DND-41 (cell line): Measurements from ENCODE around the gene PRKAG2.

ENCODE experiments used
- EZH2 ChIP-seq: IDR thresholded peaks from 3 replicates; pipeline ENCODE4 v1.6.1; 2012; ENCODE audit warnings: borderline replicate concordance, low read depth, mild to moderate bottlenecking, moderate library complexity, low read length, inconsistent platforms; ENCODE audit not compliant: severe bottlenecking
- TF ChIP-seq, protein P1 (sequence below): IDR thresholded peaks from 2 replicates; pipeline ENCODE4 v1.5.1; 2012; ENCODE audit warnings: borderline replicate concordance, low read length, moderate library complexity, mild to moderate bottlenecking; ENCODE audit not compliant: poor library complexity, severe bottlenecking; ENCODE audit errors: extremely low read depth

DNA sequence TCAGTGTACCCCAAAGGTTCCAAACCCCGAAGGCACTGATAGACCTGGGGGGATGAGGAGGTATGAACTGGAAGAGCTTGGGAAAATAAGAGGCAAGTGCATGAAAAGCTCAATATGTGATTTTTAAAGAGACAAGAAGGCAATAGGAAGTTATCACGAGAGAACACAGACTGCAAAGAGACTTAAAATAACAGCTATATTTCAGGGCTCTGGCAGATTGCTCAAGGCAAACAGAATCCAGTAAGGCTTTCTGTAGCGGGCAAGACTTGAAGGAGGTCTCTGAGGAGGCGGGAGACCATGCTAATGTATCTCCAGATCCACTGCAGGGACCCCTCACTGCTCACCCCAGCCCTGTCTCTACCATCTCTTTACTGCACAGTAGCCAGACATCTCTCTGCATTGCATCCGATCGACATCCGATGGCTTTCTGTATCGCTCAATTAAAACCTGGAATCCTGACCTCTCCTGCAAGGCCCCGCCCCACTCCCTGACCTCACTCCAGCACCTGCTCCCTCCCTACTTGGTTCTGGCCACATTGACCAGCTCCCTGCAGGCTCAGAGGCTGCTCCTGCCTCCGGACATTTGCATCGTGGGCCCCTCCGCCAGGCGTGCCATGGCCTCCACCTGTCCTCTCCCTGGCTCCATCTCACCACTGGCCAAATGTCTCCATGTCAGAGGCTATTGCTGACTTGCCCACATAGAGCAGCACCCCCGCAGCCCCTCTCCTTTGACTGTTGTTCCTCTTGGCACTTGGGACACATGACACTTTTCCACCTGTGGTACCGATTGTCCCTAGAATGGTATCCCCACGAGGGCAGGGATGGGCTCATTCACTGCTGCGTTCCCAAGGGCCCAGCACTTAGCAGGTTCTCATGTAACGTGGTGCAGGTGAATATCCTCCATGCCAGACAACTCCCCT lies 118.0 kb downstream of the PRKAG2 start:
- no peak for TF ChIP-seq EZH2
- TF ChIP-seq, protein P1, sequence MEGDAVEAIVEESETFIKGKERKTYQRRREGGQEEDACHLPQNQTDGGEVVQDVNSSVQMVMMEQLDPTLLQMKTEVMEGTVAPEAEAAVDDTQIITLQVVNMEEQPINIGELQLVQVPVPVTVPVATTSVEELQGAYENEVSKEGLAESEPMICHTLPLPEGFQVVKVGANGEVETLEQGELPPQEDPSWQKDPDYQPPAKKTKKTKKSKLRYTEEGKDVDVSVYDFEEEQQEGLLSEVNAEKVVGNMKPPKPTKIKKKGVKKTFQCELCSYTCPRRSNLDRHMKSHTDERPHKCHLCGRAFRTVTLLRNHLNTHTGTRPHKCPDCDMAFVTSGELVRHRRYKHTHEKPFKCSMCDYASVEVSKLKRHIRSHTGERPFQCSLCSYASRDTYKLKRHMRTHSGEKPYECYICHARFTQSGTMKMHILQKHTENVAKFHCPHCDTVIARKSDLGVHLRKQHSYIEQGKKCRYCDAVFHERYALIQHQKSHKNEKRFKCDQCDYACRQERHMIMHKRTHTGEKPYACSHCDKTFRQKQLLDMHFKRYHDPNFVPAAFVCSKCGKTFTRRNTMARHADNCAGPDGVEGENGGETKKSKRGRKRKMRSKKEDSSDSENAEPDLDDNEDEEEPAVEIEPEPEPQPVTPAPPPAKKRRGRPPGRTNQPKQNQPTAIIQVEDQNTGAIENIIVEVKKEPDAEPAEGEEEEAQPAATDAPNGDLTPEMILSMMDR = no peak
